ENCODE data around the gene MED22. TPM values are rescaled to one million over a fixed set of nuclear protein-coding genes. Genes with fewer than 3 reads are reported as not detected.

Gene MED22
- total RNA-seq, 1 experiment from 2014 or later = 60.1 TPM

DNA sequence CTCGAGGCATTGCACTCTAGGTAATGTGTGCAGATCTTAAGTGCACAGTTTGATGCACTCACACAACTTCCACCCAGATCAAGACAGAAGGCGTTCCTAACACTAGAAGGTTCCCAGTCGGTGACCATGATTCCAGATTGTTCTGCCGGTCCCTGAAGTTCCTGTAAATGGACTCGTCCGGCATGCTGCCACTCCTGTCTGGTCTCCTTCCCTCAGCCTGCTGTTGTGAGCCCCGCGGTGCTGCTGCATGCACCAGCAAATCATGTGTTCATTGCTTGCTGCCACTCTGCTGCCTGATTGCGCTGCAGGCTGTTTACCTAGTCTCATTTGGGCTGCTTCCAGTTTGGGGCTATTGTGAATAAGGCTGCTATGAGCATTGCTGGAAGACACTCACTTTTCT, 39.7 kb upstream of the MED22 start:
- Histone ChIP-seq H3K9me3 (no peaks in the 10 kb centered on the region), H3K27me3 (replicated peaks; ENCODE audit: control insufficient read depth, insufficient read depth, low read length) (no peaks in the 10 kb centered on the region), H3K4me1 (peaks cover 17% of the 10 kb centered on the region), H3K4me3 (ENCODE audit: low read depth, low read length) (no peak overlapping the region), H3K36me3 (ENCODE audit: control insufficient read depth, insufficient read depth, low read length) (no peaks in the 10 kb centered on the region)
- TF ChIP-seq, protein P1, sequence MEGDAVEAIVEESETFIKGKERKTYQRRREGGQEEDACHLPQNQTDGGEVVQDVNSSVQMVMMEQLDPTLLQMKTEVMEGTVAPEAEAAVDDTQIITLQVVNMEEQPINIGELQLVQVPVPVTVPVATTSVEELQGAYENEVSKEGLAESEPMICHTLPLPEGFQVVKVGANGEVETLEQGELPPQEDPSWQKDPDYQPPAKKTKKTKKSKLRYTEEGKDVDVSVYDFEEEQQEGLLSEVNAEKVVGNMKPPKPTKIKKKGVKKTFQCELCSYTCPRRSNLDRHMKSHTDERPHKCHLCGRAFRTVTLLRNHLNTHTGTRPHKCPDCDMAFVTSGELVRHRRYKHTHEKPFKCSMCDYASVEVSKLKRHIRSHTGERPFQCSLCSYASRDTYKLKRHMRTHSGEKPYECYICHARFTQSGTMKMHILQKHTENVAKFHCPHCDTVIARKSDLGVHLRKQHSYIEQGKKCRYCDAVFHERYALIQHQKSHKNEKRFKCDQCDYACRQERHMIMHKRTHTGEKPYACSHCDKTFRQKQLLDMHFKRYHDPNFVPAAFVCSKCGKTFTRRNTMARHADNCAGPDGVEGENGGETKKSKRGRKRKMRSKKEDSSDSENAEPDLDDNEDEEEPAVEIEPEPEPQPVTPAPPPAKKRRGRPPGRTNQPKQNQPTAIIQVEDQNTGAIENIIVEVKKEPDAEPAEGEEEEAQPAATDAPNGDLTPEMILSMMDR (IDR thresholded peaks at IDR 0.05; ENCODE audit: insufficient read depth in 1 of 2, low read depth in 1 of 2, low read length in 1 of 2, severe bottlenecking in 1 of 2, unreplicated experiment in 1 of 2) = no peak
- H3K27me3 Mint-ChIP-seq (ENCODE audit: insufficient read depth, unreplicated experiment) = no peaks in the 10 kb centered on the region
- intact Hi-C loops (cut with micrococcal nuclease; ENCODE audit: unreplicated experiment) = no loop called here
- no peak for DNase-seq
- no peaks in the 10 kb centered on the region for H3K36me3 Mint-ChIP-seq (ENCODE audit: insufficient read depth, unreplicated experiment)
- H3K4me1 Mint-ChIP-seq (ENCODE audit: low read depth, unreplicated experiment) = peaks cover 12% of the 10 kb centered on the region
- H3K27ac Mint-ChIP-seq (ENCODE audit: unreplicated experiment) = no peak overlapping the region
- BruUV-seq (replicated peaks) = no TSS peak
- POLR2A ChIA-PET = no interaction called here
- no peaks in the 10 kb centered on the region for H3K9me3 Mint-ChIP-seq (ENCODE audit: unreplicated experiment)
- H3K4me3 Mint-ChIP-seq (ENCODE audit: unreplicated experiment) = no peak overlapping the region
- CTCF ChIA-PET = no interaction called here

DNA sequence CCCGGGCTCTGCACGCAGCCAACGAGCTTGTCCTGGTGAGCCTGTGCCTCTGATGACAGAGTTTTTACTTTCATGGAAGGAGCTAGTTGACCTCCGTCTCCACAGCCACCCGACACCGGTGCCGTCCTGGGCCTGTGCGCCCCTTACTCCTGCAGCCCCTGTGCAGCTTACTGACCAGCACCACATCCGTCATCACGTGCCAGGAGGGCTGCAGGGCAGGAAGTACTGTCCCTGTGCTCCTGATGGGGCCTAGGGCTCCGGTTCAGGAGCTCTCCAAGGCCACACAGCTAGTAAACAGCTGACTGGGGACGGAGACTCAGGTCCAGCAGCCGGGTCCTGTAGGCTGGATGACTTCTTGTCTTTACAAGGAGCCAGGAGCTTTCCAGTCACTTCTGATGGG, 38.4 kb upstream of the MED22 start:
- H3K4me1 ChIP-seq = peaks cover 13% of the 10 kb centered on the region

DNA sequence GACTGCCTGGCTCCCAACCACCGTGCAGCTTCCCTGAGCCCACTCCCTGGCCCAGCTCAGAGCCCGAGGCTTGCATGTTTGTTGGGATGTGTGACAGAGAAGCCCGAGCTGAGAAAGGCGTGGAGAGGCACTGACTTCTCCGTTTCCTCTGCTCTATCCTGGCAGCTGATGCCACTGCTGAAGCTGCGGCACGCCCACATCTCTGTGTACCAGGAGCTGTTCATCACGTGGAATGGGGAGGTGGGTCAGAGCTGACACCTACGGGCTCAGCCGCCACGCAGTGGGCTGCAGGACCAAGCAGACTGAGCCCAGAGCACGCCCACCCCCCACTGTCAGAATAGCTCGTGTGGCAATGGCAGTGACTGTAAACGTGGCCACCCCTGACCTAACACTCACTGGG, 37.5 kb upstream of the MED22 start:
- Mint-ChIP-seq H3K4me1 (ENCODE audit: low read depth, unreplicated experiment) (peaks cover 12% of the 10 kb centered on the region), H3K36me3 (ENCODE audit: insufficient read depth, unreplicated experiment) (no peaks in the 10 kb centered on the region), H3K9me3 (ENCODE audit: unreplicated experiment) (no peaks in the 10 kb centered on the region), H3K27ac (ENCODE audit: unreplicated experiment) (no peak overlapping the region), H3K4me3 (ENCODE audit: unreplicated experiment) (no peak overlapping the region), H3K27me3 (ENCODE audit: insufficient read depth, unreplicated experiment) (no peaks in the 10 kb centered on the region)
- Histone ChIP-seq H3K27me3 (replicated peaks; ENCODE audit: control insufficient read depth, insufficient read depth, low read length) (no peaks in the 10 kb centered on the region), H3K4me1 (peaks cover 6% of the 10 kb centered on the region), H3K36me3 (ENCODE audit: control insufficient read depth, insufficient read depth, low read length) (no peaks in the 10 kb centered on the region), H3K4me3 (ENCODE audit: low read depth, low read length) (no peak overlapping the region), H3K9me3 (no peaks in the 10 kb centered on the region)
- BruUV-seq (replicated peaks) = no TSS peak
- TF ChIP-seq, protein P1 (IDR thresholded peaks at IDR 0.05; ENCODE audit: insufficient read depth in 1 of 2, low read depth in 1 of 2, low read length in 1 of 2, severe bottlenecking in 1 of 2, unreplicated experiment in 1 of 2) = no peak
- ChIA-PET CTCF (no interaction called here), POLR2A (no interaction called here)
- DNase-seq = no peak
- intact Hi-C loops (cut with micrococcal nuclease; ENCODE audit: unreplicated experiment) = no loop called here

More for the DNA sequence above, 38.4 kb upstream of the MED22 start:
- Mint-ChIP-seq H3K27ac (ENCODE audit: unreplicated experiment) (no peak overlapping the region), H3K4me3 (ENCODE audit: unreplicated experiment) (no peak overlapping the region), H3K9me3 (ENCODE audit: unreplicated experiment) (no peaks in the 10 kb centered on the region), H3K4me1 (ENCODE audit: low read depth, unreplicated experiment) (peaks cover 12% of the 10 kb centered on the region), H3K27me3 (ENCODE audit: insufficient read depth, unreplicated experiment) (no peaks in the 10 kb centered on the region), H3K36me3 (ENCODE audit: insufficient read depth, unreplicated experiment) (no peaks in the 10 kb centered on the region)
- intact Hi-C loops (cut with micrococcal nuclease; ENCODE audit: unreplicated experiment) = no loop called here
- TF ChIP-seq, protein P1 (IDR thresholded peaks at IDR 0.05; ENCODE audit: insufficient read depth in 1 of 2, low read depth in 1 of 2, low read length in 1 of 2, severe bottlenecking in 1 of 2, unreplicated experiment in 1 of 2) = no peak
- Histone ChIP-seq H3K4me3 (ENCODE audit: low read depth, low read length) (no peak overlapping the region), H3K36me3 (ENCODE audit: control insufficient read depth, insufficient read depth, low read length) (no peaks in the 10 kb centered on the region), H3K9me3 (no peaks in the 10 kb centered on the region), H3K27me3 (replicated peaks; ENCODE audit: control insufficient read depth, insufficient read depth, low read length) (no peaks in the 10 kb centered on the region)
- no peak for DNase-seq
- ChIA-PET POLR2A (interaction anchor here (1.1 kb wide), 1 partner anchor 8 kb away, joined by 3 read pairs; no protein-coding TSS in a partner anchor), CTCF (no interaction called here)
- no TSS peak for BruUV-seq (replicated peaks)
